ENCODE results near the gene SNAPC3.
A peak's percentile ranks its signal among the peaks of the same experiment; 100 is the strongest.
"Not testable (repeated sequence)": the region's sequence is repeated elsewhere in the genome, so short reads cannot be mapped to it uniquely, and the experiment has no call there.

The SNAPC3 gene

GRCh38 chr9:15422372-15423230 is at the start of gene SNAPC3:
TSS of gene SNAPC3 (plus strand) at chr9:15422876. CDS start at chr9:15422880, 4 bp downstream.
- DNase-seq = peak; percentile 97

- DNase-seq = no peak
Observed at GRCh38 chr9:15373881-15374280, 48.8 kb upstream of the SNAPC3 start.

- DNase-seq = no peak
Observed at GRCh38 chr9:15374310-15374709, 48.4 kb upstream of the SNAPC3 start.

GRCh38 chr9:15374825-15375224 is 47.9 kb upstream of the SNAPC3 start:
- no peak for DNase-seq

GRCh38 chr9:15377625-15378540 is 44.8 kb upstream of the SNAPC3 start:
- DNase-seq = no peak

GRCh38 chr9:15379317-15379716 is 43.4 kb upstream of the SNAPC3 start:
- DNase-seq = not testable (repeated sequence)

GRCh38 chr9:15379888-15380287 is 42.8 kb upstream of the SNAPC3 start:
- not testable (repeated sequence) for DNase-seq

GRCh38 chr9:15381491-15381890 is 41.2 kb upstream of the SNAPC3 start:
- DNase-seq = no peak

GRCh38 chr9:15386465-15386864 is 36.2 kb upstream of the SNAPC3 start:
- no peak for DNase-seq

- DNase-seq = no peak
Observed at GRCh38 chr9:15389173-15389572, 33.5 kb upstream of the SNAPC3 start.

GRCh38 chr9:15389631-15390030 is 33.0 kb upstream of the SNAPC3 start:
- DNase-seq = no peak

- no peak for DNase-seq
Observed at GRCh38 chr9:15390201-15390600, 32.5 kb upstream of the SNAPC3 start.

GRCh38 chr9:15392363-15392762 is 30.3 kb upstream of the SNAPC3 start:
- no peak for DNase-seq

GRCh38 chr9:15400281-15400941 is 22.3 kb upstream of the SNAPC3 start:
- DNase-seq = no peak

- no peak for DNase-seq
Observed at GRCh38 chr9:15401266-15401665, 21.4 kb upstream of the SNAPC3 start.

- DNase-seq = no peak
Observed at GRCh38 chr9:15403155-15403554, 19.5 kb upstream of the SNAPC3 start.

- DNase-seq = no peak
Observed at GRCh38 chr9:15404171-15404570, 18.5 kb upstream of the SNAPC3 start.

- DNase-seq = peak; percentile 12
Observed at GRCh38 chr9:15416880-15417279, 5.8 kb upstream of the SNAPC3 start.

GRCh38 chr9:15417626-15418025 is 5.0 kb upstream of the SNAPC3 start:
- DNase-seq = no peak

- DNase-seq = no peak
Observed at GRCh38 chr9:15420796-15421195, 1.9 kb upstream of the SNAPC3 start.

- no peak for DNase-seq
Observed at GRCh38 chr9:15421532-15421931, 1.1 kb upstream of the SNAPC3 start.

GRCh38 chr9:15421990-15422371 is 695 bp upstream of the SNAPC3 start:
- DNase-seq = no peak

Data from NCI-H1092 (cell line).